GM21423 (cell line): Measurements from ENCODE around the gene ANKRD29.
"Not testable (repeated sequence)": the region's sequence is repeated elsewhere in the genome, so short reads cannot be mapped to it uniquely, and the experiment has no call there.

Source experiments
- ATAC-seq: cut with Tn5 transposase; IDR thresholded peaks from one replicate; pipeline ENCODE4 v1.9.1; 2021; ENCODE audit warnings: mild to moderate bottlenecking, moderate library complexity; ENCODE audit not compliant: unreplicated experiment

Gene ANKRD29

DNA sequence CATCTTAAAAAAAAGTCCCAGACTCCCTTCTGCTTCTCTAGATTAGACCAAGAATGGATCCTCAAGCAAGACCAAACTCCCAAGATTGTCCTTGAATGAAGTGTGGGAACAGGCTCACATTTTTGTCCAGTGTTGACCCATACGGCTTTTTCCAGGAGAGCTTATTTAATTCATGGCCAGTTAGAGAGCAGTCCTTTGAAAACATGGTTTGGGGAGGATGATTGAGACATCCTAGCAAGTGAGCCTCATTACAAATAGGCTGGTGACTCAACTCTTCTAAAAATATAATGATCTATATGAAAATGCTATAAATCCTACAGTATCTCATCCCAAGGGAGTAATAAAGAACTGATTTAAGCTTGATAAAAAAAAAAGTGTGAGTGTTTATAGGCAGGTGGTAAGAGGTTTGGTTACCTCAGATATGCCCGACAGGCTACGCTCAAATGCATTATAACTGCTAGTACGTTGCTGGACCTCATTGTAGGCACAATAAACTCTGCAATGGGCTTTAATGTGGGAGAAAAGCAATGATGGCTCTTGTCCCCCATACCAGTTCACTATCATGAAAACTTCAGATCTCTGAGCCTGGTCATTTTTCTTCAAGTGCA, 17.0 kb downstream of the ANKRD29 start:
- no peak for ATAC-seq

DNA sequence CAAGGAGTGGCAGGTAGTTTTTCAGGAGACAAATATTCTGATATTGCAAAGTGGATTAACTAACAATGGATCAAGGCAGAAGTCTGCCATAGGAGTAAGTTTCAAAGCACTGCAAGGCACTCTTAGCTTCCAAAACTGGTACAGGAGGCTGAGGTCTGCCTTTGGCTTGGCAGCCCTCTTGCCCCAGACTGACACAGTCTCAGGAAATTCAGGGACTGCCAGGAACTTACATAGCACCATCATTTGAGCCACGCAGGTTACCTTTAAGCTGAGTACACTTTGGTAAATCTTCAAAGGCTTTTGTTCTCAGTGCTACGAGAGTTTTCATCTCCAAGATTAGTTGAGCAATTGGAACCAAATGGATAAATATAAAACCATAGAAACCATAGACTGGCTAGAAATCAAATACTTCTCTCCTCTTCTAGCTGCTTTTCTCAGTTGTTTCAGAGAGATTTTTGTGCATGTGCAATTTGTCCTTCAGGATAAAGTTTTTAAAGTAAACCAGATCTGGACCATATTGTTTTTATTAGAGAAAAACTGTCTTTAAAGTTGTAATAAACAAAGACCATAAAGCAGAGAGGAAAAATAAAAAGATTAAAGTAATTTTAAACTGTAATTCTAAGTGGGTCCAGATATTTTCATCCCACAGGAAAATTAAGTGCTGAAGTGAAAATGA, 18.8 kb downstream of the ANKRD29 start:
- ATAC-seq, result no peak

DNA sequence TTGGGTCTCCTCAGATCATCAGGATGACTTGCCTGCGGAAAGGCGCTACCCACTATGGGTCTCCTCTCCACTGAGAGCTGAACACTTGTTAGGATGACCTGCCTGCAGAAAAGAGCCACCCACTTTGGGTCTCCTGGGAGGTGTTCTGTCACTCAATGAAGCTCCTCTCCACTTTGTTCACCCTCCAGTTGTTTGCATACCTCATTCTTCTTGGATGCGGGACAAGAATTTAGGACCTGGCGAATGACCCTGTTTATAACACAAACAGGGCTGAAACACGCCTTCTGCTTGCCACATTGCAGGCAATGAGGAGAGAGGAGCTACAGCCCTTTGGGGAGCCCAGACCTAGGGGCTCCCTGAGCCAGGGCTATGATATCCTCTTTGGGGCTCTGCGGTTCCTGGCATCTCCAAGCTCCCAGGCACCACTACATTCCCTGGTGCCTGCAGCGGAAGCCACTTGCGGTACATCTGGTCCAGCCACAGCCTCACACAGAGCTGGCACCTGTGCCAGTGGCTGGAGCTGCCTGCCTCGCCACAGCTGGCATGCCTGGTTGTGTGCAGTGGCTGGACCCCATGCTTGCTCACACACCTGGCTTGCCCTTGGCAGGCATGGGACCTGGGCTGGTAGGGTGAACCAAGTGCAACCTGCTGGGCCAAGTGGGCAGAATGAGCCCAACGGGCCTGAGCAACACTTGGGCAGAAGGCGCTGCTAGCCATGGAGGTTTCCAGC, 20.6 kb downstream of the ANKRD29 start:
- no peak for ATAC-seq

DNA sequence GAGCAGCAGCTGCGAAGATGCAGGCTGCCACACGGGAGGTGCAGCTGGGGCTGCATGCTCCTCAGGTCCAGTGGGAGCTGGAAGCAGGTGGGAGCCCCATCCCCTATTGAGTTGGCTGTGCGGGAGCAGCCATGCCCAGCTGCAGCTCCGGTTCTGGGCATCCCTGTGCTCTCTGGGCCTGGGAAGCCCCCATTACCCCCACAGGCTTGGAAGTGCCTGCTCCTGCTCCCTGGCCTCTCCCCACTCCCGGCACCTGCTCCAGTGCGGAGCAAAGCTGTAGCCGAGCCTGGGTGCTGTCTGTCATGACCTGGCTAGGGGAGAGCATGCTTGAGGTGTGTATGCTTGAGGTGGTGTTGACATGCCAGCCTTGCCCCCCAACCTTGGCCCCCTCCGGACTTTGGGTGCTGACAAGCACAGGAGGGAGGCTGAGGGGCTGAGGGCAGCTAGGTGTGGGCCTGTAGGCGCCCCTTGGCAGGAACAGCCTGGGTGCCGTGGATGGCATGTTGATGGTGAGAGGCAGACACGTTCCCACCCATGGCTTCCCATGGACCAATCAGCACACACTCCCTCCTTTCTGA, 21.5 kb downstream of the ANKRD29 start:
- ATAC-seq, result no peak

DNA sequence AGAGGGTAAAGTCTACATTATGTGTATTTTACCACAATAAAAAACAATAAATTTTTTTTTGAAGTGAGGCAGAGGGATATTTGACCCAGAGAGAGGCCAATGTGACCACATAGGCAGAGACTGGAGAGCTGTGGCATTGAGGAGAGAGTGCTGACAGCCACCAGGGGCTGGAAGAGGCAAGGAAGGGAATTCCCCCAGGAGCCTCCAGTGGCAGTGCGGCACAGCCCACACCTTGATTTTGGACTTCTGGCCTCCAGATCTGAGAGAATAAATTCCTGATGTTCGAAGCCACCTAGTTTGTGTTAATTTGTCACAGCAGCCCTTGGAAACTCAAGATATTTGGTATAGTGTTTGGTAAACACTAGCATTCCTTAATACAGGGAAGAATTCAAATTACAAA, 22.7 kb downstream of the ANKRD29 start:
- no peak for ATAC-seq

DNA sequence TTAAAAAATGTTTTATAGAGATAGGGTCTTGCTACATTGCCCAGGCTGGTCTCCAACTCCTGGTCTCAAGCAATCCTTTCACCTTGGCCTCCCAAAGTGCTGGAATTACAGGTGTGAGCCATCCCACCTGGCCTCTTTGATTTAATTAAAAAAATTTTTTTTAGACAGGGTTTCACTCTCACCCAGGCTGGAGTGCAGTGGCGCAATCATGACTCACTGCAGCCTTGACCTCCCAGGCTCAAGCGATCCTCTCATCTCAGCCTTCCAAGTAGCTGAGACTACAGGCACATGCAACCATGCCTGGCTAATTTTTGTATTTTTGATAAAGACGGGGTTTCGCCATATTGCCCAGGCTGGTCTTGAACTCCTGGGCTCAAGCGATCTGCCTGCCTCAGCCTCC, 26.3 kb downstream of the ANKRD29 start:
- not testable (repeated sequence) for ATAC-seq

DNA sequence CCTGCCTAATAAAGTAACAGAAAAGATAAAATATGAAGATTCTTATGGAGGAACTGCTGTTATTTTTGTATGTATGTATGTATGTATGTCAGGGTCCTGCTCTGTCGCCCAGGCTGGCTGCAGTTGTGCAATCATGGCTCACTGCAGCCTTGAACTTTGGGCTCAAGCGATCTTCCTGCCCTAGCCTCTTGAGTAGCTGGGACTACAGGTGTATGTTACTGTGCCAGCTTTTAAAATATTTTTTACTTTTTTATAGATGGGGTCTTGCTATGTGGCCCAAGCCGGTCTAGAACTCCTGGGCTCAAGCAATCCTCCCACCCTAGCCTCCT, 26.7 kb downstream of the ANKRD29 start:
- no peak for ATAC-seq

DNA sequence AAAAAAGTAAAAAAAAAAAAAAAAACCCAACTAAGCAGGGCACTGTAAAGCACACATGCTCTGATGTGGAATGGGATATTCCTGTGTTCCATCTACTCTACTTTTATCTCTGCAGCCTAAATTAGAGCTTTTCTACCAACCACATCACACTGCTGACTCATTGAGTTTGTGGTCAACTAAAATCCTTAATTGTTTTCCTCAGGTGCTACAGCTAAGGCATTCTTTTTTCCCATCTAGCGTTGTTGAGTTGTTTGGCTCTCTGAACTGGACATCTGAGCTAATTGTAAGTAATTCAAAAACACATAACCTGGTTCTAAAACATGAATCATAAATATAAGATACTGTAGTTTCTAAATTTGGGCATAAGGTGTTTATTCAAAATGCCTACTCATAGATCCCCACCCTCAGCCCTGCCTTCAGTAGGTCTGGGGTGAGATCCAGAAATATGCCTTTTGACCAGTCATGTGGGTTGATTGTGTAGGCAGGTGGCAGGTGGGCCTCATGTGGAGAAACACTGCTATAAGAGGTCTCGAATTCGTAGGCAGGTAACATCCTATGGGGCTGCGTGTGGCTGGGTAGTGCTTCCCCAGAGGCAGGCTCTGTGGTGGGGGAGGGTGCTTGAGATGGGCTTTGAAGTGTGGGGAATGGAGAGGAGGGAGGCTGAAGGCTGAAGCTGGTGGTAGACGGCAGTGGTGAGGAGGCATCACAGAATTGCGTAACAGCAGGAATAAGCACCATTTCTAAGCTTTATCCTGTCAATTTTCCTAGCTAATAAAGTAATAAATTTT, 27.2 kb downstream of the ANKRD29 start:
- ATAC-seq, result no peak

DNA sequence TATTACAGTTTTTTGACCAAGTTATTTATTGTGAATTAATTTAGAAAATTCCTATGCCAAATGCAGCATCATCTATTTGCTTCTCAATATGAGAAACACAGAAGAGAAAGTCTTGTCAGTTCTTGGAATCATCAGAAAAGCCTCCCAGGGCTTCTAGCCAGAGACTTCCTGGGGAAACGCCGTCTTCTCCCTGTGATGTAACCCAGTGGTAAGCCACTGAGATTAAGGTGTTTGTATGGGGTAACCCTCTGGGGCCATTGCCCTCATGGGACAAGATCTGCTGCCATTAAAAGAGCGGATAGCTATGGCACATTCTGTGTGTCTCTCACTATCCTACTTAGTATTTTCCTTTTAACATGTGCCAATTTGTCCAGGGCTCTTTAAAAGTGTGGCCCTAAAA, 28.0 kb downstream of the ANKRD29 start:
- no peak for ATAC-seq

DNA sequence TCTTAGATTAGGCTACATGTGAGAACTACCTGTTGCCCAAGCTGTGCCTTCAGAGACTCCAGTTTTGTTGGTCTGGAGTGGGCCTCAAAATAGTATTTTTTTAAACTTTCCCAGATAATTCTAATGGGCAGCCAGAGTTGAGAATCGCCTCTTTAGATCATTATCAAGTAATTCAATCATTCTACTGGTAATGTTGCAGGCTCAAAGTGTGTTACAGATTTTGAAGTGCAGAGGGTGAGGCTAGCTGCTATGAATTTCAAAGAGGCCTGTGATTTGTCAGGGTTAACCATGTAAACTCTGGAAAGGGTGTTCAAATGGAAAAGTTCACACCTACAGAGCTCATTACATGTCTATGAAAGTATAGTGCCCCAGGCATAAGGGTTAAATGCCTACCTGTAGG, 30.1 kb downstream of the ANKRD29 start:
- ATAC-seq, result no peak

DNA sequence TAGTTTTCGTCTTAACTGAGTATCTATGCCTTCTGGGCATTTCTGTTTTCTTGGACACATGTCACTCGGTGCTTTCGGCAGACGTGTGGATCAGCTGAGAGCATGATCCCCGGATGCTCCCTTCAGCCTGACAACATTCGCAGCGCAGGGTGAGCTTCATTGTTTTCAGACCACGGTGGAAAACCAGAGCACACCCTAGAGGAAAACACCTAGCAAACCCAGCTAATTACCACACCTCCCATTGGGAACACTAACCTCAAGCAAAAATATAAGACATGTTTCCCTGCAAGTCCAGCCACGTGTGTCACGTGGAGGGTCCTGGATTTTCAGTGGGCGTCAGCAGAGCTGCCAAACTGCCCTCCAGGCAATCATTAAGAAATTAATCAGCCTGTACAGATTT, 31.0 kb downstream of the ANKRD29 start:
- no peak for ATAC-seq

DNA sequence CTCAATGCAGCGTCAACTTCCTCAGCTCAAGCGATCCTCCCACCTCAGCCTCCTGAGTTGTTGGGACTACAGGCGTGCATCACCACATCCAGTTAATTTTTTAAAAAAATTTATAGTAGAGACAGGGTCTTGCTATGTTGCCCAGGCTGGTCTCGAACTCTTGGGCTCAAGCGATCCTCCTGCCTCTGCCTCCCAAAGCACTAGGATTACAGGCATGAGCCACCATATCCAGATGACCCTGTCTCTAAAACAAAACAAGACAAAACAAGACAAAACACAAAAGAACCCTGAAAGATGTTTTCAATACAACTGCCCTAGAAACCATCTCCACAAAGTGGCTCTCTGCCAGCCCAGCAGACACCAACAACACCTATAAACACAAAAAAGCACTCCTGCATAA, 31.4 kb downstream of the ANKRD29 start:
- no peak for ATAC-seq

DNA sequence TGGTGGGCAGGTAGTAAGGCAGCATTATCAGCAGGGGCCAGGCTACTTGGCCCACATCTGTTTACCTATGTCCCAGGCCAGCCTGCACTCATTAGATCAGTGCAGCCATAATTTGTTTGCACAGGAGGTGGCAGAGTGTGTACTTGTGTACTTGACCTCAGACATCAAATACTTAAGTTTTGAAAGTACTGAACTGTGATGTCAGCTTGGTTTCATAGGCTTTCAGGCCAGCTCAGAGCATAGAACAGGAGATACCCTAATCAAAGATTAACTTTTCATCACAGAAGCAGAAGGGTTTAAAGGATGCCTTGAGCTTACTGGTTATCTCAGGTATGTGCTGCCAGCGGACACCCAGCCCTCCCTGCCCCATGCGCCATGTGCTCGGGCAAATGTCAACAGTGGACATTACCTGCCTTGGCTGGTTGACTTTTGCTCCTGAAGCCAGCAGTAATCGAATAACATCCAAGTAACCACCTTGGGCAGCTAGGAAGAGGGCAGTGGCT, 33.2 kb downstream of the ANKRD29 start:
- peak; percentile 96 for ATAC-seq

DNA sequence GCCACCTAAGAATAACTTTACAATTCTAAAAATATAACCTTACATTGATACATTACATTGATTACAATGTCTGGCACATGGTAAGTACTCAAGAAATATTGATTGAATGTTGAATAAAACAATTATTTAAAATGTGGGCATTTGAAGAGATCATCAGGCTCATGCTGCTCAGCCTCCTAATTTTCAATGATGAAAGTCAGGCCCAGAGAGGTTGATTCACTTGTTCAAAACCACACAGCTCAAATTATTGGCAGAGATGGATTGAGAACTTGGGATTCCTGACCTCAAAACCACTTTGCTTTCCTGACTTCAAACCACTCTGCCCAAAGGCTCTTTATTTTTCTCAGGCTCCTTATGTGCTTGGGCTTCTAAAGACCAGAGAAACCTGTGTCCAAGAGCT, 34.7 kb downstream of the ANKRD29 start:
- no peak for ATAC-seq

DNA sequence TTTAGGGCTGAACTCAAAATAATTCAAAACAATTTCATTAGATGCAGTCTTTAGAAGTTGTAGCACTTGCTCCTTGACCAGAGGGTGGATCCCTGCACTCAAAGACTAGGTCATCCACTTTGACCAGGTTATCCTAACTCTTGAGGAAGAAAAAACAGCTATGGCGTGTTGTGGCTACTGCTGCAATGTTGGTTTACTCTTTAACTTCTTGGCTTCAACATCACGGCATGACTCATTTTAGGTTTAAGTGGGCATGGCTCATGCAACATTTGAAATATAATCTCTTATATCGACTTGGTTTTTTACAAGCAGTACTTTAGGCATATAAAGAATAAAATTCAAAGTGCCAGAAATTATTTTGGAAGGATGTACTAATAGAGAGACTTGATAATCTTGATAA, 35.4 kb downstream of the ANKRD29 start:
- no peak for ATAC-seq

DNA sequence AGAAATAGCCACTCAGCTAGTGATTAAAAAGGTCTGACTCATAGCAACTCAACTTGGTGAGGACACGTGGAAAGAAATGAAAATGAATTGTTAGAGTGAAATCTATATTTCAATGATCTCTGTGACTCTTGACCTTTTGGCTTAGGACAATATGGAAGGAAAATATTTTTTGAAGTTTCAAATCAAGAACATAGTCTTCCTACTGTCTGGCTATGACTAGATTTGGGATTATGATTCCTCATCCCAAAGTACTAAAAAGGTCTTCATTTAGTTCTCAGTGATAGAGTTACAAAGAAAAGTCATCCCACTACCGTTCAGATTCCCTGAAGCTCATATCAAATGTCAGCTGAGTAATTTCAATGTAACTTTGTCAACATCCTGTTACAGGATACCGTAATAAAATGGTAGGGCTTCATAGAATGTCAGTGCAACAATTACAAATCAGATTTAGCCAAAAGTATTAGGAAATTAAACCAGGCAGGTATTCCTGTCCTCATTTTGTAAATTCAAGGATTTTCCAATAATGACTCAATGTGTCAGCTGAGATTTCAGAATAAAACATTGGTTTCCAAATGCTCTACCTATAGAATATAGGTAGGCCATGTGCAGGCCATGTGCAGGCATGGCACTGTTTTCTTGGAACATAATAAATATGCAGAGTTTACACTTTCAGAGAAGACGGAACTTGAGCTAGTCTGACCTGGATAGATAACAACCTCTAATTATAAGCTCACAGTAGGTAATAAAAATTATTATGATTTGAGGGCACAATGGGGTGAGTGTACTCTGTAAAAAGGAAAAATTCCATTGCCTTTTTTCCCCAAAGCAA, 36.0 kb downstream of the ANKRD29 start:
- ATAC-seq, result no peak

DNA sequence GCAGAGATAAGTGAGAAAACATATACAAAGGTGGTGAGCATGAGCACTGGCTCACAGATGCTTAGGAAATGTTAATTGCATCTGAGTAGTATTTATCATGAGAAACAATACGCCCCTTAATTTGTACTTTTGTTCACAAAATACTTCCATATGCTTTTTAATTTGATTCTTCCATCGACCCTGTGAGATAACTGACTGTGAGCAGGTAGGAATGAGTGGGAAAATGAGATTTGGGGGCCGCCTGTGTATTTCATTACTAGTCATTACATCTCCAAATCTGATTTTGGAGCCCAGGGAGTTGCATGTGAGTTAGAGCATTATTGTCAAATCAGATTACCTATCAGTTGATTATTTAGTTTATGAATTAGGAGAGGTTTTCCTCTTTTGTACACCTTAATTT, 39.7 kb downstream of the ANKRD29 start:
- ATAC-seq, result no peak

DNA sequence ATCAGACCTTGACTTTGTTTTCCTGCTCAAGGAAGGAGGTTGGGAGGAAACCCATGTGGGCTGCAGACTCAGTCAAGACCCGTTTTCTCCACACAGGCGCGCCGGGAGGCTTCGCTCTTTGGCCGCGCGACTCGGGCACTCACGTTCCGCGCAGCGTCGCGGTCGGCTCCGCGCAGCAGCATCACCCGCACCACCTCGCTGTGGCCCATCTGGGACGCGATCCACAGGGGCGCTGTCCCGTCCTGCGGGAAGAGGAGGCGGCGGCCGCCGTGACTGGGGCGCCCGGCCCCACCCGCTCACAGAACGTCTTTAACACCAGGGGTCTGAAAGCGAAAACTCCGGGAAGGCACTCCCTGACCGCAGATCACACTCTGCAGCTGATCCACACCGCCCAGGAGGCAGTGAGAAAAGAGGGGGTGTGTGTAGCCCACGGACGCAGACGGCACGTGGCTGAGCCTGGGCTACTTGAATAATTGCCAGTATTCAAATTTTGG, 43.3 kb downstream of the ANKRD29 start:
- peak; percentile 17 for ATAC-seq

DNA sequence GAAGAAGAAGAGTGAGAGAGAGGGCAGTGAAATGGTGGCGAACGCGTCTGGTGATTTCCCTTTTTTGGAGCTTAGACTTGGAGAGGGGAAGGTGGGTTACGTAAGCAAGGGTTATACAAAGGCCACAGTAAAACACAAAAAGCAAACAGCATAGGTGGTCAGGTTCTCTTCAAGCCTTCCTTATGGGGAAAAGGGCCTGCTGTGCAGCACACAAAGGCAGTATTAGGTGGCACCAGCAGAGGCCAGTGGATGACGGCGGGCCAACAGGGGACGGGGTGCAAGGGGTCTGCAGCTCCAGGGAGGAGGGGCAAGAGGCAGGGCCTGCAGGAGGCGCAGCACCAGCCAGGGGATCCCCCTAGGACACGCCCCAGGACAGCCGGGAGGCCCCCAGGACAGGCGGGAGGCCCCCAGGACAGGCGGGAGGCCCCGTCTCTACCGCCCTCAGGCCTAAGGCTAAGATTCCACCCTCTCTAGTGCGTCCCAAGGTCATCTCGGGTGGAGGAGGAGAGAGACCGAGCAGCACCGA, 43.8 kb downstream of the ANKRD29 start:
- ATAC-seq, result peak; percentile 37
